HepG2 (cell line): ENCODE measurements around the gene SOAT2. TPM values are rescaled to one million over a fixed set of nuclear protein-coding genes. Genes with fewer than 3 reads are reported as not detected.

Experiments
- CREBL2 ChIP-seq: sonication (generic); formaldehyde crosslinking; IDR thresholded peaks from 2 replicates; pipeline ENCODE4 v1.8.1; 2023; ENCODE audit warnings: missing genetic modification reagents, mild to moderate bottlenecking, borderline replicate concordance
- CTCF ChIP-seq: sonication (generic); formaldehyde crosslinking; IDR thresholded peaks from 2 replicates; pipeline ENCODE4 v1.5.0; 2020; ENCODE audit warnings: mild to moderate bottlenecking, missing genetic modification reagents, moderate library complexity
- FOXA1 ChIP-seq, 2 experiments: fragments of 450-650 bp in 1 of 2; sonication (generic) in 1 of 2; formaldehyde crosslinking in 1 of 2; IDR thresholded peaks; 2 replicates each; pipeline versions ENCODE4 v1.4.0 to v1.6.1; 2016 to 2020; ENCODE audit warnings: missing genetic modification reagents in 1 of 2
- HDAC6 ChIP-seq: fragments of 200-600 bp; sonication (generic); IDR thresholded peaks from 2 replicates; pipeline ENCODE4 v1.7.0; 2017; ENCODE audit warnings: mild to moderate bottlenecking, antibody characterized with exemption, low read length, low read depth
- HOXA7 ChIP-seq: sonication (generic); formaldehyde crosslinking; IDR thresholded peaks from 2 replicates; pipeline ENCODE4 v1.8.1; 2022; ENCODE audit warnings: mild to moderate bottlenecking, missing genetic modification reagents, moderate library complexity
- JUNB ChIP-seq: sonication (generic); formaldehyde crosslinking; IDR thresholded peaks from 2 replicates; pipeline ENCODE4 v1.8.0; 2022; ENCODE audit warnings: missing genetic modification reagents, mild to moderate bottlenecking, borderline replicate concordance
- MED13 ChIP-seq: sonication (generic); formaldehyde crosslinking; IDR thresholded peaks from 2 replicates; pipeline ENCODE4 v1.5.0; 2020; ENCODE audit warnings: missing genetic modification reagents
- NFATC3 ChIP-seq: sonication (generic); formaldehyde crosslinking; IDR thresholded peaks from 2 replicates; pipeline ENCODE4 v1.5.1; 2020; ENCODE audit warnings: mild to moderate bottlenecking, missing genetic modification reagents
- POGZ ChIP-seq: sonication (generic); formaldehyde crosslinking; IDR thresholded peaks from 2 replicates; pipeline ENCODE4 v1.4.0; 2020; ENCODE audit warnings: mild to moderate bottlenecking, missing genetic modification reagents
- REPIN1 ChIP-seq: sonication (generic); formaldehyde crosslinking; IDR thresholded peaks from 2 replicates; pipeline ENCODE4 v1.8.0; 2022; ENCODE audit warnings: missing genetic modification reagents, low read depth, mild to moderate bottlenecking, borderline replicate concordance
- WIZ ChIP-seq: sonication (generic); formaldehyde crosslinking; IDR thresholded peaks from 2 replicates; pipeline ENCODE4 v1.5.1; 2020; ENCODE audit warnings: mild to moderate bottlenecking, missing genetic modification reagents
- ZNF124 ChIP-seq: sonication (generic); formaldehyde crosslinking; IDR thresholded peaks from 2 replicates; pipeline ENCODE4 v1.4.0; 2020; ENCODE audit warnings: missing genetic modification reagents
- ZNF430 ChIP-seq: sonication (generic); formaldehyde crosslinking; IDR thresholded peaks from 2 replicates; pipeline ENCODE4 v1.9.0; 2021; ENCODE audit warnings: mild to moderate bottlenecking, missing genetic modification reagents
- ZNF782 ChIP-seq: sonication (generic); formaldehyde crosslinking; IDR thresholded peaks from 2 replicates; pipeline ENCODE4 v1.4.0; 2020; ENCODE audit warnings: missing genetic modification reagents, mild to moderate bottlenecking, borderline replicate concordance
- ZXDC ChIP-seq: sonication (generic); formaldehyde crosslinking; IDR thresholded peaks from 2 replicates; pipeline ENCODE4 v1.5.0; 2020; ENCODE audit warnings: mild to moderate bottlenecking, missing genetic modification reagents
- polyA plus RNA-seq, 8 experiments: library from polyadenylated mRNA; depleted of rRNA in 3 of 8; stranded (reverse) in 7 of 8; unstranded in 1 of 8; fragments of >200 nt; fragmentation: Illumina TruSeq in 4 of 8; extraction: Trizol in 4 of 8; gene quantifications; 2 replicates each; pipeline versions ENCODE4 v1.2.1 to v1.2.3, GENCODE V29; 2011 to 2016; ENCODE audit warnings: low read depth in 4 of 8, missing spikeins in 1 of 8, mixed read lengths in 1 of 8; ENCODE audit not compliant: insufficient read depth in 1 of 8
- total RNA-seq, 5 experiments: library from RNA; depleted of rRNA; stranded (reverse); fragments of >200 nt; fragmentation: Illumina TruSeq; extraction: Trizol; gene quantifications; 2 replicates each; pipeline ENCODE4 v1.2.3, GENCODE V29; 2016; ENCODE audit warnings: low read depth in 1 of 5
- TF ChIP-seq, protein P1 (sequence below): sonication (generic); formaldehyde crosslinking; IDR thresholded peaks from 2 replicates; pipeline ENCODE4 v1.4.0; 2020; ENCODE audit warnings: missing genetic modification reagents
- TF ChIP-seq, protein P2 (sequence below): sonication (generic); formaldehyde crosslinking; IDR thresholded peaks from 2 replicates; pipeline ENCODE4 v1.5.0; 2020; ENCODE audit warnings: mild to moderate bottlenecking, missing genetic modification reagents

SOAT2 gene
- total and polyA plus RNA-seq, 2 of the 13 experiments (the other 11 are each of a cell fraction or from before 2014, with no cell fraction given), result 14.9 to 108 TPM

GRCh38 chr12:53079226-53080117 lies 23.8 kb upstream of the SOAT2 start, which contains the start of gene SPRYD3 (continued):
- TF ChIP-seq JUNB (no peak), NFATC3 (peak; percentile 86; the same call in 1 of the 2 replicates), ZXDC (CRISPR knock-in tag) (no peak; the same call in 1 of the 2 replicates), ZNF430 (CRISPR knock-in tag) (peak; percentile 64; the same call in 1 of the 2 replicates), MED13 (CRISPR knock-in tag) (peak; percentile 79; the same call in 1 of the 2 replicates), CREBL2 (CRISPR knock-in tag) (no peak), CTCF (CRISPR knock-in tag) (no peak), REPIN1 (no peak), HDAC6 (no peak), ZNF782 (CRISPR knock-in tag) (no peak), POGZ (CRISPR knock-in tag) (no peak; the same call in none of the 2 replicates), HOXA7 (CRISPR knock-in tag) (no peak), WIZ (CRISPR knock-in tag) (no peak), ZNF124 (peak; percentile 75), FOXA1 (IDR thresholded peaks at IDR 0.05) (no peak), FOXA1 (CRISPR knock-in tag; IDR thresholded peaks at IDR 0.05) (peak; percentile 14; the same call in 1 of the 2 replicates)
- TF ChIP-seq, protein P1, sequence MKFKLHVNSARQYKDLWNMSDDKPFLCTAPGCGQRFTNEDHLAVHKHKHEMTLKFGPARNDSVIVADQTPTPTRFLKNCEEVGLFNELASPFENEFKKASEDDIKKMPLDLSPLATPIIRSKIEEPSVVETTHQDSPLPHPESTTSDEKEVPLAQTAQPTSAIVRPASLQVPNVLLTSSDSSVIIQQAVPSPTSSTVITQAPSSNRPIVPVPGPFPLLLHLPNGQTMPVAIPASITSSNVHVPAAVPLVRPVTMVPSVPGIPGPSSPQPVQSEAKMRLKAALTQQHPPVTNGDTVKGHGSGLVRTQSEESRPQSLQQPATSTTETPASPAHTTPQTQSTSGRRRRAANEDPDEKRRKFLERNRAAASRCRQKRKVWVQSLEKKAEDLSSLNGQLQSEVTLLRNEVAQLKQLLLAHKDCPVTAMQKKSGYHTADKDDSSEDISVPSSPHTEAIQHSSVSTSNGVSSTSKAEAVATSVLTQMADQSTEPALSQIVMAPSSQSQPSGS (CRISPR knock-in tag), result 0 out of 2 replicates have a peak, but pooled peaks have one; percentile 54
- TF ChIP-seq, protein P2, sequence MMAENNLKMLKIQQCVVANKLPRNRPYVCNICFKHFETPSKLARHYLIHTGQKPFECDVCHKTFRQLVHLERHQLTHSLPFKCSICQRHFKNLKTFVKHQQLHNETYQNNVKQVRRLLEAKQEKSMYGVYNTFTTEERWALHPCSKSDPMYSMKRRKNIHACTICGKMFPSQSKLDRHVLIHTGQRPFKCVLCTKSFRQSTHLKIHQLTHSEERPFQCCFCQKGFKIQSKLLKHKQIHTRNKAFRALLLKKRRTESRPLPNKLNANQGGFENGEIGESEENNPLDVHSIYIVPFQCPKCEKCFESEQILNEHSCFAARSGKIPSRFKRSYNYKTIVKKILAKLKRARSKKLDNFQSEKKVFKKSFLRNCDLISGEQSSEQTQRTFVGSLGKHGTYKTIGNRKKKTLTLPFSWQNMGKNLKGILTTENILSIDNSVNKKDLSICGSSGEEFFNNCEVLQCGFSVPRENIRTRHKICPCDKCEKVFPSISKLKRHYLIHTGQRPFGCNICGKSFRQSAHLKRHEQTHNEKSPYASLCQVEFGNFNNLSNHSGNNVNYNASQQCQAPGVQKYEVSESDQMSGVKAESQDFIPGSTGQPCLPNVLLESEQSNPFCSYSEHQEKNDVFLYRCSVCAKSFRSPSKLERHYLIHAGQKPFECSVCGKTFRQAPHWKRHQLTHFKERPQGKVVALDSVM (CRISPR knock-in tag), result no peak; the same call in 1 of the 2 replicates
